ENCODE results near the gene CALY.

Gene CALY

DNA sequence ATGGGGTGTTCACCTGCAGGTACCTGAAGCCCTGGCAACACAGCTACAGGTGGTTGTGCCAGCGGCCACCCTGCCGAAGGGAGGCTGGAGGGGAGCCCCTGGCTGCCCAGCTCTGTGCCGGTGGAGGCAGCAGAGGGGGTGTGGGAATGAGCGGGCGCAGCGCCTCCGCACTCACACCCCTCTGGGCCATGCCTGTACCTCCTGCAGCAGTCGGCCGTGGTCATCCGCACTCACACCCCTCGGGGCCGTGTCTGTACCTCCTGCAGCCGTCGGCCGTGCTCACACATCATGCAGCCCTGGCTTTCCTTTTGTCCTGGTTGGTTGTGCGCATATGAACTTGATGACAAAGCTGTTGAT, 26.3 kb downstream of the CALY start:
- DNase-seq (ENCODE audit: low read depth) = no peak

DNA sequence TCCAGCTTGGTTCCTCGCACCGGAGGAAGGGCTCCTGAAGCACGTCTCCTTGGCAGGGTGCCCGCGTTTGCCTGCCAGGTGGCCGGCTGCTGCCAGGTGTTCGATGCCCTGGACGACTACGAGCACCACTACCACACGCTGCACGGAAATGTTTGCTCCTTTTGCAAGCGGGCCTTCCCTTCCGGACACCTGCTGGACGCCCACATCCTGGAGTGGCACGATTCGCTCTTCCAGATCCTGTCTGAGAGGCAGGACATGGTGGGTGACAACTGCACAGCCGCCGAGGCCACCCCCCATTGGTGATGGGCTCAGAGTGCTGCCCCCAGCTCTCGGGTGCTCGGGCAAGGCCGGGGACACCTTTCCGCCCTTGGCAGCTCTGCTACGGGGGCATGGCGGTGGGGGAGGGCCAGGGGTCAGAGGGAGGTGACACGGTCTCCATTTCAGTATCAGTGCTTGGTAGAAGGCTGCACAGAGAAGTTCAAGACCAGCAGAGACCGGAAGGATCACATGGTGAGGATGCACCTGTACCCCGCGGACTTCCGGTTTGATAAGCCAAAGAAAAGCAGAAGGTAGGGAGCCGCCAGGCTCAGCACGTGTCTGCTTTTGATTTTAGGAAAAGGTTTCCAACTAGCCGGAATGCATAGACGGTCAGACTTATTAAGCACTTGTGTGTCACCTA, 26.8 kb downstream of the CALY start:
- no peak for DNase-seq (ENCODE audit: low read depth)

GRCh38 chr10:133309100-133309719, 27.5 kb downstream of the CALY start:
- DNase-seq (ENCODE audit: low read depth) = peak; percentile 77

DNA sequence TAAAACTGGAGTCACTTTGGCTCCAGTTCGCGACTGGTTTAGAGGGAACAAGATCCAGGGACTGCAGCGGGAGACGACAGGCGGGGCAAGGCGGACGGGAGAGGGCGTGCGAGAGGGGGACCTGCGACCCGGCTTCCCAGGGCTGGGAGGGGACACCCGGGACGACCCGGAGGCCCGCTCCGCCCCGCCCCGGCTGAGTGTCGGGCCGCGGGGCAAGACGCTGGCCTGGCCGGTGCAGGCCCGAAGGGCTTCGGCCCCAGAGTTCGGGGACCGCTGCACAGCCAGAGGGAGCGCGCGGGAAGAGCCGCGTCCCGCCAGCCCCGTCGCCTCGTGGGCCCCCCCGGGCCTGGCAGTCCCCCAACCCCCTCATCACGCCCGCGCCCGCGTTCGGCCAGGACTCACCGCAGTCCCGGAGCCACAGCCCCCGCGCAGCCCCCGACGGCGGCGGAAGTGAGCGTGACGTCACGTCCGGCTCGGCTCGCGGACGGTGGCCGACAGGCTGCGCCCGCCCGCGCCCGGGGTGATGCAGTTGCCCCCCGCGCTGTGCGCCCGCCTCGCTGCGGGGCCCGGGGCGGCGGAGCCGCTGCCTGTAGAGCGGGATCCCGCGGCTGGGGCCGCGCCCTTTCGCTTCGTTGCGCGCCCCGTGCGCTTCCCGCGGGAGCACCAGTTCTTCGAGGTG, 28.1 kb downstream of the CALY start, which contains the start of the genes TUBGCP2 and ZNF511:
TSS of gene TUBGCP2 (minus strand) at position 452 of the 679 bp plus-strand sequence. CDS start 5,931 bp downstream, outside the sequence.
TSS of gene ZNF511 (plus strand) at position 494 of the 679 bp plus-strand sequence. CDS start at position 524, 30 bp downstream.
- peak; percentile 68 for DNase-seq (ENCODE audit: low read depth)

GRCh38 chr10:133307776-133308420, 28.8 kb downstream of the CALY start:
- DNase-seq (ENCODE audit: low read depth) = peak; percentile 45

DNA sequence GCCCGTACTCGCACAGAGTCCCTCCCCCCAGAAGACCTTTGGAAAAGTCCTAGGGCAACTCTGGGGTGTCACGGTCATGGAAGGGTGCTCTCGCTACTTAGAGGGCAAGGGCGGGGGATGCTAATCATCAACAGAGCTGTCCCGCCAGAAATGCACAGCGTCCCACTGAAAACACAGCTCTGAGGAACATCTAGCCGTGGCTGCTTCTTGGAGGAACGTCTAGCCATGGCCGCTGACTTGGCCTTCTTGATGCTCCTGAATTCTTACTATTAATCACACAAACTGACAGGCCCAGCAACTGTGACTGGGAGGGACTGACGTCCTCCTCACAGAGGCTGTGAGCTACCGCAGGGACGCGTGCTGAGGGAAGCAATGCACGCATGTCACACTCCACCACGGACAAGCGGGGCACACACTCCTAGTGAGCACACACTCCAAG, 29.7 kb downstream of the CALY start:
- no peak for DNase-seq (ENCODE audit: low read depth)

DNA sequence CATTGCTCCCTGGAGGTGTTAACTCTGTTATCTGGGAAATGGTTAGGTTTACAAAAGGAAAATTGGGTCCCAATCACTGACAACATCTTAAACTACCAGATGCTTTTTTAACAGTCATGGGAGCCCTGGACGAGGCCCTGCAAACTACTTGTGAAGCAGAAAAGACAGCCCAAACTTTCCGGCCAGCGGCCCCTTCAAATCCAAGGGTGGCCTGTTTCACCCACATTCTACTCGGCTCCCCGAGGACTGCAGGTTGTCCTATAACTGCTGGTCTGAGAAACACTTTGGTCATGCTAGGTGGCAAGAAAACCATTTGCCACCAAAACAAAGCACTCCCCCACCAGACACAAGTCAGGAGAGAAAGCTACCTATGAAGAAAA, 30.6 kb downstream of the CALY start:
- DNase-seq (ENCODE audit: low read depth) = no peak

GRCh38 chr10:133303206-133303605, 33.5 kb downstream of the CALY start:
- no peak for DNase-seq (ENCODE audit: low read depth)

- no peak for DNase-seq (ENCODE audit: low read depth)
Observed at GRCh38 chr10:133302230-133302629, 34.5 kb downstream of the CALY start.

DNA sequence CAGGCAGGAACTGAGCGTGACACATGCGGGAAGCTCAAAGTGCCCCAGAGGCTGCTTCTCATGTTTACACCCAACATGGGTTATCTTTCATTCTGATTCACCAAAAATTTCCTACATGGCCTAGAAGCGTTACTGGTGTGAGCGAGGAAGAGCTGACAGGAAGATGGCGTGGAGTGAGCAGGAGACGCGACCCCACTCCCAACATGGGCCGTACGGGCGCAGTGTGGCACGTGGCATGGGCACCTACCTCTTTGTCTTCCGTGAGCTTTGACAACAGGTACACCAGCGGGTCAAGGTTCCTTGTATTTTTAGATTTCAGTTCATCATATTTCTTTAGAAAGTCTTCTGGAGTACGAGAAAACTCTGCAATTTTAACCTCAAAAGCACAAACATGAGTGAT, 37.0 kb downstream of the CALY start:
- no peak for DNase-seq (ENCODE audit: low read depth)

DNA sequence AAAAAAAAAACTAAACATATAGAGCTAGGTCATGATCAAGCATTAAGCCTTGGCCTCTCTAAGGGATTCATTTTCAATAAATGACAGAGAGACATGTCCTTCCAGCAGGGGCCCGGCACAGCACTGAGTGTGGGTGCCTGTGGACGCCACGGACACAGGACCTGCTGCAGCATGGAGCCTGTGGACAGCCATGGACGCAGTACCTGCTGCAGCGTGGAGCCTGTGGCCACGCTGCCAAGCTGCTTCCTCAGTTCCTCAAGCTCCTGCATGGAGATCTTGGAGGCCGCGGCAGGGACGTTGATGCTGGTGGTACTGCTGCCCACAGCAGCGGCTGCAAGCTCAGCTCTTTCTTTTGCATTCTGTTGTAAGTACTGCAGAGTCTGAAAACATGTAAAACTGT, 37.5 kb downstream of the CALY start:
- no peak for DNase-seq (ENCODE audit: low read depth)

GRCh38 chr10:133298466-133298865, 38.2 kb downstream of the CALY start:
- no peak for DNase-seq (ENCODE audit: low read depth)

DNA sequence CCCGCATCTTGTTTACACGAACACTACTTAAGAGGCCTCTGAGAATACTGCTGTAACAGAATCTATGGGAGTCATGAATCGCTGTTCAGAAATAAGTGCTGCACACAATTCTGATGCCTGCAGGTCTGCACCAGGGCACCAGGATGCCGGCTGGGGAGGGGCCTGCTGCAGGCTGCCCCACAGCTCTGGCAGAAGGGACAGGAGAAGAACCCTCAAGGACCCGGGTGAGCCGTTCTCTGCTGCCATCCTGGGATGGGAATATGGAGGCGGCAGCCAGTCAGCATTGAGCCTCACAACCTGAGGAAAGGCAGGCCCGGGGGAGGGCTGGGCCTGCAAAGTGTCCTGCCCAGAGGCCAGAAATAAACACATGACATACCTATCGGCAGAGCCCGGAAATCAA, 39.2 kb downstream of the CALY start:
- DNase-seq (ENCODE audit: low read depth) = no peak

GRCh38 chr10:133295426-133296320, 41.0 kb downstream of the CALY start:
- DNase-seq (ENCODE audit: low read depth) = no peak

- no peak for DNase-seq (ENCODE audit: low read depth)
Observed at GRCh38 chr10:133294189-133294588, 42.5 kb downstream of the CALY start.

DNA sequence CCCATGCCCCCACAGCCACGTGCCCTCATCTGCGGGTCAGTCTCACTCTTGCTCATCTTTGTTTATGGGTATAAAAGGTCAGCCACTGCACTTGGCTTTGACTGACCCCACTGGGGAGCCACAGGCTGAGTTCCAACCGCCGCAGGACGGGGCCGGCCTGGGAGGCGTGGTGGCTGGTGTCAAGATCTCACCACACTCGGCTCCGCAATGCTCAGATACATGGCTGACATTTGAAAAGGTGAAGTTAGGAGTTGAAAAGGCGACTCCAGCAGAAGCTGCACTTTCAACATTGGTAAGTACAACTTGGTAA, 42.9 kb downstream of the CALY start:
- DNase-seq (ENCODE audit: low read depth) = no peak

DNA sequence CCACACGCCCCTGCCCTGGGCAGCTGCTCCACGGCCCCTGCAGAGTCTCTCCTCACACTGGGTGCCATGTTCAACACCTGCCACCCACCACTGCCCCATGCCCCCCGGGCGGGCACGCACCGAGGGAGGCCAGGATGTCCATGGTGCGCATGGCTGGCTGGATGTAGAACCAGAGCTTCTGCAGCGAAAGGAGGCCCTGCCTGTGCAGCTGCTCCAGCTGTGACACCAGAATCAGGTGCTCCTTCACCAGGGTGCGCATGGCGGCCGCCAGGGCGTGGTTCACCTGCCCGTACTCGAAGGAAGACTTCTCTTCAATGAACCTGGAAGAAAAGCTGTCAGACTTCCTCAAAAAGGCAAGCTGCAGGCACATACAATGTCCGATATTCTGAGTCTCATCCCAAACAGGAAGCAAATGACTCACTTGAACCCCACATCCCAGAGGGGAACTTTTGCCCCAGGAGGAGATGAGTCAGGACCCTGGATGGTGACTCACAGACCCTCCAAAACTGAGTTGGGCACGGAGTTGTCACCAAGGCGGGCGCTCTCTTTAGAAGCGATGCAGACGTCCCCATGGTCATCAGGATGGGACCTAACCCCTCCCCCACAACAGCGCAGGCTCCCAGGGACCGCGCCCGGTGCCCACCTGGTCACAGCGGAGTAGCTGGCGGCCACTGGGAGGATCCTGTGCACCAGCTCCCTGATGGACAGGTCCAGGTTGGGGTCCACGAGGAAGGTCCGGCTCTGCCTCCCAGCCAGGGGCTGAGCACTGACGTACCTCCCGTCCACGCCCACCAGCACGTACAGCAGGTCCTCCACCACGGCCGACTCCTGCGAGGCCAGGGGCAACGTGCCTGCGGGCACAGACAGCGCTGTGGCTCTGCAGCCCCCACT, 43.5 kb downstream of the CALY start:
- no peak for DNase-seq (ENCODE audit: low read depth)

GRCh38 chr10:133289761-133290160, 46.9 kb downstream of the CALY start:
- no peak for DNase-seq (ENCODE audit: low read depth)

DNA sequence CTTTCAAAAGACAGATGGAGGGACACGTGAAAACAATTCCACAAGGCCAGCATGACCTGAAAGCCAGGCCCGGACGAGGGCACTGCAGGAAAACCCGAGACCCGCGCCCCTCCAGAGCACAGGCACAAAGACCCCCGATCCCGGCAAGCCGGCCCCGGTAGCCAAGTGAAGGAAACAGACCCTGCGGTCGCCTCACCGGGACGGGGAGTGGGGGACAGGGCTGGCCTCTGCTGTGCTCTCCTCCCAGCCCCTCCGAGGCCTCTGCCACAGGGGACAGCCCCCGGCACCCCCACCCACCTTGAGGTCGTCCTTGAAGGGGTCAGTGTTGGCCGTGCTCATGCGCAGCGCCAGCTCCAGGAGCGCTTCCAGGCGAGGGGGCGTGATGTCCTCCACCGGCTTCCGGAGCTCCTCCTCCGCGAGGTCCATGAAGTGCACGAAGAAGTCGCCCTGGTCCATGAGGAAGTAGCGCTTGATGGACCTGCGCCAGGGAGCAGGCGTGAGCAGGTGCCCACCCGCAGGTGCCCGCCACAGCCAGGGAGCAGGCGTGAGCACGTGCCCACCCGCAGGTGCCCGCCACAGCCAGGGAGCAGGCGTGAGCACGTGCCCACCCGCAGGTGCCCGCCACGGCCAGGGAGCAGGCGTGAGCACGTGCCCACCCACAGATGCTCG, 48.7 kb downstream of the CALY start:
- DNase-seq (ENCODE audit: low read depth) = no peak

DNA sequence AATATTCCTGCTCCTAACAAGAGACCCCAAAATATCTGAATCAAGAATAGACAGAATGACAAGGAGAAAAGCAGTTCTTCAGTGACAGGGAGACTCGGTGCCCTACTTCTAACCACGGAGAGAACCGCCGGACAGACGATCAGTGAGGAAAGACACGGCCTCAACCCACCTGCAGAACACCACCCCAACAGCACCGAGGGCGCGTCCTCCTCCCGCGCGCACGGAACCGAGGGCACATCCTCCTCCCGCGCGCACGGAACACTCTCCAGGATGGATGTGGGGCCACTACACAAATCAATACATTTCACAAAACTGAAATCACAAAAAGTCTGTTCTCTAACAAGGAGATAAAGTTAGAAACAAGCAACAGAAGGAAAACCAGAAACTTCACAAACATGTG, 50.3 kb downstream of the CALY start:
- no peak for DNase-seq (ENCODE audit: low read depth)
